ENCODE results near the gene KCNS1. TPM values are rescaled to one million over a fixed set of nuclear protein-coding genes. Genes with fewer than 3 reads are reported as not detected.
"Not testable (repeated sequence)": the region's sequence is repeated elsewhere in the genome, so short reads cannot be mapped to it uniquely, and the experiment has no call there.

KCNS1 gene
- polyA plus RNA-seq, 2 donors, result 0.04 to 0.15 TPM

- no peak overlapping the region for H3K27ac ChIP-seq (ENCODE audit: low read depth in 2 of 2, low read length in 1 of 2)
- no peaks in the 10 kb centered on the region for H3K27me3 ChIP-seq (ENCODE audit: control insufficient read depth in 1 of 2, insufficient read depth in 2 of 2, low read length in 2 of 2)
- 94% methylated on average over 6 of the region's 6 CpGs for WGBS, 2 donors
- no peaks in the 10 kb centered on the region for H3K9me3 ChIP-seq (ENCODE audit: control insufficient read depth in 2 of 2, insufficient read depth in 1 of 2, low read depth in 1 of 2, low read length in 1 of 2)
- no peak overlapping the region for H3K4me3 ChIP-seq (ENCODE audit: low read depth in 1 of 2, low read length in 2 of 2)
- no peaks in the 10 kb centered on the region for H3K4me1 ChIP-seq (ENCODE audit: control insufficient read depth in 2 of 2, insufficient read depth in 2 of 2, low read length in 1 of 2)
- H3K36me3 ChIP-seq (ENCODE audit: control insufficient read depth in 2 of 2, insufficient read depth in 2 of 2, low read length in 1 of 2), result peaks cover 7 to 8% of the 10 kb centered on the region in 2 donors
Measured at GRCh38 chr20:45070932-45071632, 29.8 kb downstream of the KCNS1 start.

- Histone ChIP-seq H3K27ac (ENCODE audit: low read depth in 2 of 2, low read length in 1 of 2) (no peak overlapping the region), H3K4me3 (ENCODE audit: low read depth in 1 of 2, low read length in 2 of 2) (no peak overlapping the region), H3K27me3 (ENCODE audit: control insufficient read depth in 1 of 2, insufficient read depth in 2 of 2, low read length in 2 of 2) (no peaks in the 10 kb centered on the region), H3K36me3 (ENCODE audit: control insufficient read depth in 2 of 2, insufficient read depth in 2 of 2, low read length in 1 of 2) (no peaks in the 10 kb centered on the region), H3K4me1 (ENCODE audit: control insufficient read depth in 2 of 2, insufficient read depth in 2 of 2, low read length in 1 of 2) (no peaks in the 10 kb centered on the region), H3K9me3 (ENCODE audit: control insufficient read depth in 2 of 2, insufficient read depth in 1 of 2, low read depth in 1 of 2, low read length in 1 of 2) (no peaks in the 10 kb centered on the region)
- 91 to 97% methylated on average over 1 of the region's 1 CpG for WGBS, 2 donors
Measured at GRCh38 chr20:45069261-45069660, 31.7 kb downstream of the KCNS1 start.

- Histone ChIP-seq H3K4me3 (ENCODE audit: low read depth in 1 of 2, low read length in 2 of 2) (no peak overlapping the region), H3K9me3 (ENCODE audit: control insufficient read depth in 2 of 2, insufficient read depth in 1 of 2, low read depth in 1 of 2, low read length in 1 of 2) (no peaks in the 10 kb centered on the region), H3K27me3 (ENCODE audit: control insufficient read depth in 1 of 2, insufficient read depth in 2 of 2, low read length in 2 of 2) (no peaks in the 10 kb centered on the region), H3K27ac (ENCODE audit: low read depth in 2 of 2, low read length in 1 of 2) (peak overlapping the region; percentile 74 to 76), H3K4me1 (ENCODE audit: control insufficient read depth in 2 of 2, insufficient read depth in 2 of 2, low read length in 1 of 2) (no peaks in the 10 kb centered on the region), H3K36me3 (ENCODE audit: control insufficient read depth in 2 of 2, insufficient read depth in 2 of 2, low read length in 1 of 2) (no peaks in the 10 kb centered on the region)
- 59 to 61% methylated on average over 2 of the region's 2 CpGs for WGBS, 2 donors
Measured at GRCh38 chr20:45067558-45067957, 33.4 kb downstream of the KCNS1 start.

- H3K9me3 ChIP-seq (ENCODE audit: control insufficient read depth in 2 of 2, insufficient read depth in 1 of 2, low read depth in 1 of 2, low read length in 1 of 2), result no peaks in the 10 kb centered on the region
- H3K27ac ChIP-seq (ENCODE audit: low read depth in 2 of 2, low read length in 1 of 2), result peak overlapping the region; percentile 74 to 76
- H3K4me3 ChIP-seq (ENCODE audit: low read depth in 1 of 2, low read length in 2 of 2), result no peak overlapping the region
- 81 to 83% methylated on average over 4 of the region's 4 CpGs for WGBS, 2 donors
- H3K27me3 ChIP-seq (ENCODE audit: control insufficient read depth in 1 of 2, insufficient read depth in 2 of 2, low read length in 2 of 2), result no peaks in the 10 kb centered on the region
- H3K4me1 ChIP-seq (ENCODE audit: control insufficient read depth in 2 of 2, insufficient read depth in 2 of 2, low read length in 1 of 2), result no peaks in the 10 kb centered on the region
- no peaks in the 10 kb centered on the region for H3K36me3 ChIP-seq (ENCODE audit: control insufficient read depth in 2 of 2, insufficient read depth in 2 of 2, low read length in 1 of 2)
Measured at GRCh38 chr20:45067087-45067486, 33.8 kb downstream of the KCNS1 start.

GRCh38 chr20:45066372-45066771 lies 34.6 kb downstream of the KCNS1 start:
- no peaks in the 10 kb centered on the region for H3K4me1 ChIP-seq (ENCODE audit: control insufficient read depth in 2 of 2, insufficient read depth in 2 of 2, low read length in 1 of 2)
- no peaks in the 10 kb centered on the region for H3K9me3 ChIP-seq (ENCODE audit: control insufficient read depth in 2 of 2, insufficient read depth in 1 of 2, low read depth in 1 of 2, low read length in 1 of 2)
- no peak overlapping the region for H3K4me3 ChIP-seq (ENCODE audit: low read depth in 1 of 2, low read length in 2 of 2)
- no peaks in the 10 kb centered on the region for H3K36me3 ChIP-seq (ENCODE audit: control insufficient read depth in 2 of 2, insufficient read depth in 2 of 2, low read length in 1 of 2)
- no peaks in the 10 kb centered on the region for H3K27me3 ChIP-seq (ENCODE audit: control insufficient read depth in 1 of 2, insufficient read depth in 2 of 2, low read length in 2 of 2)
- 84 to 86% methylated on average over 7 of the region's 7 CpGs for WGBS, 2 donors
- H3K27ac ChIP-seq (ENCODE audit: low read depth in 2 of 2, low read length in 1 of 2), result peak overlapping the region in 1 of 2 donors; percentile 24

GRCh38 chr20:45064812-45065211 lies 36.1 kb downstream of the KCNS1 start:
- Histone ChIP-seq H3K27me3 (ENCODE audit: control insufficient read depth in 1 of 2, insufficient read depth in 2 of 2, low read length in 2 of 2) (no peaks in the 10 kb centered on the region), H3K27ac (ENCODE audit: low read depth in 2 of 2, low read length in 1 of 2) (no peak overlapping the region), H3K9me3 (ENCODE audit: control insufficient read depth in 2 of 2, insufficient read depth in 1 of 2, low read depth in 1 of 2, low read length in 1 of 2) (no peaks in the 10 kb centered on the region), H3K36me3 (ENCODE audit: control insufficient read depth in 2 of 2, insufficient read depth in 2 of 2, low read length in 1 of 2) (no peaks in the 10 kb centered on the region), H3K4me3 (ENCODE audit: low read depth in 1 of 2, low read length in 2 of 2) (no peak overlapping the region), H3K4me1 (ENCODE audit: control insufficient read depth in 2 of 2, insufficient read depth in 2 of 2, low read length in 1 of 2) (no peaks in the 10 kb centered on the region)

- H3K27me3 ChIP-seq (ENCODE audit: control insufficient read depth in 1 of 2, insufficient read depth in 2 of 2, low read length in 2 of 2); H3K4me1 ChIP-seq (ENCODE audit: control insufficient read depth in 2 of 2, insufficient read depth in 2 of 2, low read length in 1 of 2); H3K9me3 ChIP-seq (ENCODE audit: control insufficient read depth in 2 of 2, insufficient read depth in 1 of 2, low read depth in 1 of 2, low read length in 1 of 2); H3K4me3 ChIP-seq (ENCODE audit: low read depth in 1 of 2, low read length in 2 of 2); H3K27ac ChIP-seq (ENCODE audit: low read depth in 2 of 2, low read length in 1 of 2); H3K36me3 ChIP-seq (ENCODE audit: control insufficient read depth in 2 of 2, insufficient read depth in 2 of 2, low read length in 1 of 2): not testable (repeated sequence)
- 77 to 90% methylated on average over 2 of the region's 2 CpGs for WGBS, 2 donors
Measured at GRCh38 chr20:45063107-45063506, 37.8 kb downstream of the KCNS1 start.

- no peak overlapping the region for H3K27ac ChIP-seq (ENCODE audit: low read depth in 2 of 2, low read length in 1 of 2)
- WGBS, 2 donors, result 55 to 75% methylated on average over 4 of the region's 4 CpGs
Measured at GRCh38 chr20:45061244-45061643, 39.7 kb downstream of the KCNS1 start.

GRCh38 chr20:45060294-45060693 lies 40.6 kb downstream of the KCNS1 start:
- no peaks in the 10 kb centered on the region for H3K4me1 ChIP-seq (ENCODE audit: control insufficient read depth in 2 of 2, insufficient read depth in 2 of 2, low read length in 1 of 2)
- no peaks in the 10 kb centered on the region for H3K9me3 ChIP-seq (ENCODE audit: control insufficient read depth in 2 of 2, insufficient read depth in 1 of 2, low read depth in 1 of 2, low read length in 1 of 2)
- peak overlapping the region in 1 of 2 donors; percentile 22 for H3K27ac ChIP-seq (ENCODE audit: low read depth in 2 of 2, low read length in 1 of 2)
- peaks cover 5% of the 10 kb centered on the region in 2 donors for H3K36me3 ChIP-seq (ENCODE audit: control insufficient read depth in 2 of 2, insufficient read depth in 2 of 2, low read length in 1 of 2)
- H3K27me3 ChIP-seq (ENCODE audit: control insufficient read depth in 1 of 2, insufficient read depth in 2 of 2, low read length in 2 of 2), result no peaks in the 10 kb centered on the region
- no peak overlapping the region for H3K4me3 ChIP-seq (ENCODE audit: low read depth in 1 of 2, low read length in 2 of 2)
- WGBS, 2 donors, result 90 to 92% methylated on average over 4 of the region's 4 CpGs

More at GRCh38 chr20:45061244-45061643, 39.7 kb downstream of the KCNS1 start:
- no peaks in the 10 kb centered on the region for H3K27me3 ChIP-seq (ENCODE audit: control insufficient read depth in 1 of 2, insufficient read depth in 2 of 2, low read length in 2 of 2)
- H3K36me3 ChIP-seq (ENCODE audit: control insufficient read depth in 2 of 2, insufficient read depth in 2 of 2, low read length in 1 of 2), result peaks cover 5% of the 10 kb centered on the region in 2 donors
- no peaks in the 10 kb centered on the region for H3K9me3 ChIP-seq (ENCODE audit: control insufficient read depth in 2 of 2, insufficient read depth in 1 of 2, low read depth in 1 of 2, low read length in 1 of 2)
- no peak overlapping the region for H3K4me3 ChIP-seq (ENCODE audit: low read depth in 1 of 2, low read length in 2 of 2)
- H3K4me1 ChIP-seq (ENCODE audit: control insufficient read depth in 2 of 2, insufficient read depth in 2 of 2, low read length in 1 of 2), result no peaks in the 10 kb centered on the region

GRCh38 chr20:45059022-45059728 lies 41.8 kb downstream of the KCNS1 start:
- Histone ChIP-seq H3K36me3 (ENCODE audit: control insufficient read depth in 2 of 2, insufficient read depth in 2 of 2, low read length in 1 of 2) (peaks cover 5% of the 10 kb centered on the region in 2 donors), H3K4me3 (ENCODE audit: low read depth in 1 of 2, low read length in 2 of 2) (no peak overlapping the region), H3K27ac (ENCODE audit: low read depth in 2 of 2, low read length in 1 of 2) (no peak overlapping the region), H3K4me1 (ENCODE audit: control insufficient read depth in 2 of 2, insufficient read depth in 2 of 2, low read length in 1 of 2) (no peaks in the 10 kb centered on the region), H3K27me3 (ENCODE audit: control insufficient read depth in 1 of 2, insufficient read depth in 2 of 2, low read length in 2 of 2) (no peaks in the 10 kb centered on the region), H3K9me3 (ENCODE audit: control insufficient read depth in 2 of 2, insufficient read depth in 1 of 2, low read depth in 1 of 2, low read length in 1 of 2) (no peaks in the 10 kb centered on the region)
- 87 to 89% methylated on average over 6 of the region's 6 CpGs for WGBS, 2 donors
